ENCODE results near the gene LRP1B.
"Not testable (repeated sequence)": the region's sequence is repeated elsewhere in the genome, so short reads cannot be mapped to it uniquely, and the experiment has no call there.

The LRP1B gene

GRCh38 chr2:140472676-140473075, 1658.1 kb downstream of the LRP1B start:
- no peak for DNase-seq

GRCh38 chr2:140465301-140465700, 1665.5 kb downstream of the LRP1B start:
- no peak for DNase-seq

- no peak for DNase-seq
Observed at GRCh38 chr2:140462990-140463389, 1667.8 kb downstream of the LRP1B start.

- DNase-seq = no peak
Observed at GRCh38 chr2:140457483-140457882, 1673.3 kb downstream of the LRP1B start.

GRCh38 chr2:140455315-140455714, 1675.5 kb downstream of the LRP1B start:
- no peak for DNase-seq

GRCh38 chr2:140454717-140455116, 1676.1 kb downstream of the LRP1B start:
- no peak for DNase-seq

GRCh38 chr2:140451324-140451723, 1679.5 kb downstream of the LRP1B start:
- no peak for DNase-seq

- DNase-seq = no peak
Observed at GRCh38 chr2:140442319-140442718, 1688.5 kb downstream of the LRP1B start.

GRCh38 chr2:140440815-140441214, 1690.0 kb downstream of the LRP1B start:
- DNase-seq = no peak

- DNase-seq = no peak
Observed at GRCh38 chr2:140436936-140437335, 1693.9 kb downstream of the LRP1B start.

GRCh38 chr2:140427033-140427432, 1703.8 kb downstream of the LRP1B start:
- not testable (repeated sequence) for DNase-seq

GRCh38 chr2:140424471-140424870, 1706.3 kb downstream of the LRP1B start:
- no peak for DNase-seq

GRCh38 chr2:140422759-140423158, 1708.1 kb downstream of the LRP1B start:
- no peak for DNase-seq

- DNase-seq = no peak
Observed at GRCh38 chr2:140417504-140417903, 1713.3 kb downstream of the LRP1B start.

GRCh38 chr2:140416577-140416976, 1714.2 kb downstream of the LRP1B start:
- no peak for DNase-seq

GRCh38 chr2:140415035-140415434, 1715.8 kb downstream of the LRP1B start:
- not testable (repeated sequence) for DNase-seq

GRCh38 chr2:140410695-140411094, 1720.1 kb downstream of the LRP1B start:
- DNase-seq = no peak

- no peak for DNase-seq
Observed at GRCh38 chr2:140401056-140401455, 1729.8 kb downstream of the LRP1B start.

GRCh38 chr2:140392824-140393223, 1738.0 kb downstream of the LRP1B start:
- DNase-seq = no peak

GRCh38 chr2:140384946-140385345, 1745.9 kb downstream of the LRP1B start:
- DNase-seq = no peak

GRCh38 chr2:140383781-140384180, 1747.0 kb downstream of the LRP1B start:
- no peak for DNase-seq

- DNase-seq = no peak
Observed at GRCh38 chr2:140376686-140377085, 1754.1 kb downstream of the LRP1B start.

GRCh38 chr2:140363131-140363530, 1767.7 kb downstream of the LRP1B start:
- no peak for DNase-seq

GRCh38 chr2:140362361-140362760, 1768.5 kb downstream of the LRP1B start:
- DNase-seq = no peak

GRCh38 chr2:140359056-140359771, 1771.6 kb downstream of the LRP1B start:
- DNase-seq = no peak
